ENCODE data around the gene ANKRD30B. TPM values are rescaled to one million over a fixed set of nuclear protein-coding genes. Genes with fewer than 3 reads are reported as not detected.
"Not testable (repeated sequence)": the region's sequence is repeated elsewhere in the genome, so short reads cannot be mapped to it uniquely, and the experiment has no call there.

ANKRD30B gene
- total and polyA plus RNA-seq, 2 of the 8 experiments (the other 6 are each of a cell fraction or from before 2014, with no cell fraction given) = not detected

DNA sequence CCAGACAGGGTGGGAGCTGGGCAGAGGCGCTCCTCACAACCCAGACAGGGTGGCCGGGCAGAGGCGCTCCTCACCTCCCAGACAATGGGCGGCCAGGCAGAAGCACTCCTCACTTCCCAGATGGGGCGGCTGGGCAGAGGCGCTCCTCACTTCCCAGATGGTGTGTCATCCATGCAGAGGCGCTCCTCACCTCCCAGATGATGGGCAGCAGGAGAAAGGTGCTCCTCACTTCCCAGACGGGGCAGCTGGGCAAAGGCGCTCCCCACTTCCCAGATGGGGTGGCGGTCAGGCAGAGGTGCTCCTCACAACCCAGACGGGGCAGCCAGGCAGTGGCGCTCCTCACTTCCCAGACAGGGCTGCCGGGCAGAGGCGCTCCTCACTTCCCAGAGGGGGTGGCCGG is 112.0 kb downstream of the ANKRD30B start:
- DNase-seq (ENCODE audit: low read depth in 1 of 2, low spot score in 2 of 2); CTCF ChIA-PET (ENCODE audit: partially characterized antibody): not testable (repeated sequence)

DNA sequence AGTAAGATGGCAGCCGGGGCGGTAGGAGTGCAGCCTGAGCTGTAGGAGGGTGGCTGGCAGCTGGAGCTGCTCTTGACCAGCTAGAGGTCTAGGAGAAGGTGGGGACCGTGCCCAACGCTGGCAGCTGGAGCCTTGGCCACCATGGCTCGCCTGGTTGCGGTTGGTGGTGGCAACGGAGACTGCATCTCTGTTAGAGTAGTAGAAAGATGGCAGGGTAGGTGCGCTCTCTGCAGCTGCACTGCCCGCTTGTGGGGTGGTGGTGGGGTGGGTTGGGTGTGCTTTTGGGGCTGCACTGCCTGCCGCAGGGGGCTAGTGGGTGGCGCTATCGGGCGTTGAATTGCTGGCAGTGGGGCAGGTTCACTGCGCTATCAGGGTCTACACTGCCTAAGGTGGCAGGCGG is 118.5 kb downstream of the ANKRD30B start:
- H2BK5ac ChIP-seq (ENCODE audit: low read depth, low read length) = not testable (repeated sequence)

More for the DNA sequence above, 112.0 kb downstream of the ANKRD30B start:
- H3K23ac ChIP-seq (ENCODE audit: insufficient read length); H2BK5ac ChIP-seq (ENCODE audit: low read depth, low read length); H4K8ac ChIP-seq (ENCODE audit: extremely low read depth, insufficient read depth, low read length); H2AFZ ChIP-seq (ENCODE audit: low read length); FAIRE-seq; H3K27ac ChIP-seq (ENCODE audit: low read depth, low read length); H2BK20ac ChIP-seq (ENCODE audit: low read length); H2BK12ac ChIP-seq (ENCODE audit: low read depth, low read length); POLR2A ChIA-PET (ENCODE audit: partially characterized antibody); H3K14ac ChIP-seq (ENCODE audit: insufficient read length); H3K27me3 ChIP-seq (replicated peaks in 1 of 4; ENCODE audit: control insufficient read depth in 3 of 4, extremely low read depth in 1 of 4, insufficient read depth in 3 of 4, low read length in 3 of 4); H3K4me2 ChIP-seq (ENCODE audit: insufficient read depth in 1 of 2, low read depth in 2 of 2, low read length in 2 of 2); H3K56ac ChIP-seq (replicated peaks; ENCODE audit: insufficient read length, low read depth, low read length); H3K79me2 ChIP-seq (ENCODE audit: control insufficient read depth in 1 of 2, insufficient read depth in 2 of 2, low read length in 2 of 2); H3K36me3 ChIP-seq (ENCODE audit: control insufficient read depth in 2 of 4, insufficient read depth in 4 of 4, low read length in 3 of 4); H3K4me1 ChIP-seq (replicated peaks in 1 of 4; ENCODE audit: control insufficient read depth in 3 of 4, insufficient read depth in 4 of 4, low read length in 3 of 4); H2BK120ac ChIP-seq (replicated peaks; ENCODE audit: low read depth, low read length); H3K79me1 ChIP-seq (ENCODE audit: low read depth, low read length); H4K91ac ChIP-seq (replicated peaks; ENCODE audit: insufficient read length, low read length); H3K4ac ChIP-seq (replicated peaks; ENCODE audit: insufficient read length, low read depth, low read length); H3K9ac ChIP-seq (replicated peaks in 1 of 4; ENCODE audit: extremely low read depth in 1 of 4, low read depth in 3 of 4, low read length in 3 of 4); H4K5ac ChIP-seq (ENCODE audit: insufficient read length, low read depth, low read length); H3K18ac ChIP-seq (ENCODE audit: extremely low read depth, low read length); H2BK15ac ChIP-seq (ENCODE audit: low read length); H3K4me3 ChIP-seq (ENCODE audit: extremely low read depth in 1 of 4, insufficient read depth in 2 of 4, low read depth in 3 of 4, low read length in 4 of 4); H2AK5ac ChIP-seq (ENCODE audit: low read depth, low read length); H4K20me1 ChIP-seq (replicated peaks in 1 of 2; ENCODE audit: control insufficient read depth in 1 of 2, insufficient read depth in 2 of 2, low read length in 2 of 2); H3K23me2 ChIP-seq (ENCODE audit: low read depth, low read length): not testable (repeated sequence)
- H3K9me3 ChIP-seq (ENCODE audit: insufficient read depth in 2 of 2, low read depth in 1 of 2, low read length in 1 of 2) = peaks cover 3 to 40% of the 10 kb centered on the region in 2 experiments; a peak in 3 of 4 replicates
- WGBS, 2 experiments (ENCODE audit: extremely low coverage in 1 of 2, insufficient coverage in 1 of 2, insufficient read length in 1 of 2, insufficient replicate concordance in 2 of 2, low coverage in 1 of 2, low lambda C conversion rate in 2 of 2, missing lambda C conversion rate in 1 of 2) = 97% methylated on average over 7 of the region's 15 CpGs; no CpG with 5 or more reads in 1 of the 2 experiments

More for the DNA sequence above, 118.5 kb downstream of the ANKRD30B start:
- H3K79me1 ChIP-seq (ENCODE audit: low read depth, low read length); H3K4me1 ChIP-seq (replicated peaks in 1 of 4; ENCODE audit: control insufficient read depth in 3 of 4, insufficient read depth in 4 of 4, low read length in 3 of 4); H4K91ac ChIP-seq (replicated peaks; ENCODE audit: insufficient read length, low read length); DNase-seq (ENCODE audit: low read depth in 1 of 2, low spot score in 2 of 2); H2BK12ac ChIP-seq (ENCODE audit: low read depth, low read length); H3K56ac ChIP-seq (replicated peaks; ENCODE audit: insufficient read length, low read depth, low read length); H2BK20ac ChIP-seq (ENCODE audit: low read length); H3K4ac ChIP-seq (replicated peaks; ENCODE audit: insufficient read length, low read depth, low read length); H2BK15ac ChIP-seq (ENCODE audit: low read length); H3K9ac ChIP-seq (replicated peaks in 1 of 4; ENCODE audit: extremely low read depth in 1 of 4, low read depth in 3 of 4, low read length in 3 of 4); H3K27ac ChIP-seq (ENCODE audit: low read depth, low read length); POLR2A ChIA-PET (ENCODE audit: partially characterized antibody); H3K14ac ChIP-seq (ENCODE audit: insufficient read length); H3K18ac ChIP-seq (ENCODE audit: extremely low read depth, low read length); H4K8ac ChIP-seq (ENCODE audit: extremely low read depth, insufficient read depth, low read length); H3K79me2 ChIP-seq (ENCODE audit: control insufficient read depth in 1 of 2, insufficient read depth in 2 of 2, low read length in 2 of 2); H3K27me3 ChIP-seq (replicated peaks in 1 of 4; ENCODE audit: control insufficient read depth in 3 of 4, extremely low read depth in 1 of 4, insufficient read depth in 3 of 4, low read length in 3 of 4); H3K4me3 ChIP-seq (ENCODE audit: extremely low read depth in 1 of 4, insufficient read depth in 2 of 4, low read depth in 3 of 4, low read length in 4 of 4); H3K4me2 ChIP-seq (ENCODE audit: insufficient read depth in 1 of 2, low read depth in 2 of 2, low read length in 2 of 2); H2BK120ac ChIP-seq (replicated peaks; ENCODE audit: low read depth, low read length); FAIRE-seq; H3K23me2 ChIP-seq (ENCODE audit: low read depth, low read length); H2AFZ ChIP-seq (ENCODE audit: low read length); H2AK5ac ChIP-seq (ENCODE audit: low read depth, low read length); H3K23ac ChIP-seq (ENCODE audit: insufficient read length); CTCF ChIA-PET (ENCODE audit: partially characterized antibody); H3K36me3 ChIP-seq (ENCODE audit: control insufficient read depth in 2 of 4, insufficient read depth in 4 of 4, low read length in 3 of 4); H4K5ac ChIP-seq (ENCODE audit: insufficient read length, low read depth, low read length); H4K20me1 ChIP-seq (replicated peaks in 1 of 2; ENCODE audit: control insufficient read depth in 1 of 2, insufficient read depth in 2 of 2, low read length in 2 of 2): not testable (repeated sequence)
- 90% methylated on average over 7 of the region's 15 CpGs; no CpG with 5 or more reads in 1 of the 2 experiments for whole genome bisulfite sequencing, 2 experiments (ENCODE audit: extremely low coverage in 1 of 2, insufficient coverage in 1 of 2, insufficient read length in 1 of 2, insufficient replicate concordance in 2 of 2, low coverage in 1 of 2, low lambda C conversion rate in 2 of 2, missing lambda C conversion rate in 1 of 2)
- H3K9me3 ChIP-seq (ENCODE audit: insufficient read depth in 2 of 2, low read depth in 1 of 2, low read length in 1 of 2) = peaks cover 3 to 53% of the 10 kb centered on the region in 2 experiments; a peak in 3 of 4 replicates
